ENCODE data around the gene HS2ST1. TPM values are rescaled to one million over a fixed set of nuclear protein-coding genes. Genes with fewer than 3 reads are reported as not detected.
"Not testable (repeated sequence)": the region's sequence is repeated elsewhere in the genome, so short reads cannot be mapped to it uniquely, and the experiment has no call there.

HS2ST1 gene
- total and polyA plus RNA-seq, 7 donors = 2.4 to 13.7 (median 10.0) TPM

GRCh38 chr1:86998727-86999126, 84.3 kb downstream of the HS2ST1 start:
- H3K4me1 ChIP-seq = no peaks in the 10 kb centered on the region
- TF ChIP-seq EP300 (IDR thresholded peaks at IDR 0.05) (no peak), POLR2AphosphoS5 (IDR thresholded peaks at IDR 0.05) (no peak), POLR2A (IDR thresholded peaks at IDR 0.05) (no peak)
- TF ChIP-seq, protein P1, sequence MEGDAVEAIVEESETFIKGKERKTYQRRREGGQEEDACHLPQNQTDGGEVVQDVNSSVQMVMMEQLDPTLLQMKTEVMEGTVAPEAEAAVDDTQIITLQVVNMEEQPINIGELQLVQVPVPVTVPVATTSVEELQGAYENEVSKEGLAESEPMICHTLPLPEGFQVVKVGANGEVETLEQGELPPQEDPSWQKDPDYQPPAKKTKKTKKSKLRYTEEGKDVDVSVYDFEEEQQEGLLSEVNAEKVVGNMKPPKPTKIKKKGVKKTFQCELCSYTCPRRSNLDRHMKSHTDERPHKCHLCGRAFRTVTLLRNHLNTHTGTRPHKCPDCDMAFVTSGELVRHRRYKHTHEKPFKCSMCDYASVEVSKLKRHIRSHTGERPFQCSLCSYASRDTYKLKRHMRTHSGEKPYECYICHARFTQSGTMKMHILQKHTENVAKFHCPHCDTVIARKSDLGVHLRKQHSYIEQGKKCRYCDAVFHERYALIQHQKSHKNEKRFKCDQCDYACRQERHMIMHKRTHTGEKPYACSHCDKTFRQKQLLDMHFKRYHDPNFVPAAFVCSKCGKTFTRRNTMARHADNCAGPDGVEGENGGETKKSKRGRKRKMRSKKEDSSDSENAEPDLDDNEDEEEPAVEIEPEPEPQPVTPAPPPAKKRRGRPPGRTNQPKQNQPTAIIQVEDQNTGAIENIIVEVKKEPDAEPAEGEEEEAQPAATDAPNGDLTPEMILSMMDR (IDR thresholded peaks at IDR 0.05) = no peak
- H3K27ac ChIP-seq = no peak overlapping the region
- H3K27me3 ChIP-seq = no peaks in the 10 kb centered on the region
- no peaks in the 10 kb centered on the region for H3K9me3 ChIP-seq
- H3K4me3 ChIP-seq = no peak overlapping the region
- intact Hi-C loops (cut with DNase I) = no loop called here
- no peaks in the 10 kb centered on the region for H3K36me3 ChIP-seq
- no peak for DNase-seq

GRCh38 chr1:87000460-87000859, 86.0 kb downstream of the HS2ST1 start:
- intact Hi-C loops (cut with DNase I) = no loop called here
- TF ChIP-seq POLR2A (IDR thresholded peaks at IDR 0.05) = no peak
- TF ChIP-seq, protein P1 (IDR thresholded peaks at IDR 0.05) = no peak
- no peak for TF ChIP-seq POLR2AphosphoS5 (IDR thresholded peaks at IDR 0.05)
- no peak for TF ChIP-seq EP300 (IDR thresholded peaks at IDR 0.05)
- Histone ChIP-seq H3K4me3 (no peak overlapping the region), H3K36me3 (no peaks in the 10 kb centered on the region), H3K27me3 (no peaks in the 10 kb centered on the region), H3K4me1 (no peaks in the 10 kb centered on the region), H3K9me3 (no peaks in the 10 kb centered on the region), H3K27ac (no peak overlapping the region)
- 36 to 72% methylated on average over 2 of the region's 2 CpGs for WGBS, 2 donors
- no peak for DNase-seq

DNA sequence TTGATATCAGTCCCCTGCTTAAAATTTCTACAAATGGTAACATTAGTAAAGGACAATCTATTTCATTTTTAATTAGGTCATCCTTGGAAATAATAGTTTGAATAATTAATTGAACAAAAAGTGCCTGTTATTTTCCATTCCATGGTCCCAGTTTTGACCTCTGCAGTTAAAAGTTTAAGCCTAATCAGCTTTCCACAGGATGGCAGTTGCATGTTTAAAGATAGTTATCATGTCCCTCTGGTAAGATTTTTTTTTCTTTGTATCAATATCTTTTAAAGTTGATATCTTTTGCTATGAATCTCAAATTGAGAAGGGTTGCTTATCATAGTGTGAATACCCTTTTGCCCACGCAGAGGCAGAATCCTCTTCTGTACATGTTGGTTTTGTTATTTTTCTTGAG, 90.4 kb downstream of the HS2ST1 start:
- H3K9me3 ChIP-seq = no peaks in the 10 kb centered on the region
- no peaks in the 10 kb centered on the region for H3K27me3 ChIP-seq
- WGBS, 2 donors = 92% methylated on average over 1 of the region's 1 CpG
- intact Hi-C loops (cut with DNase I) = no loop called here
- no peak overlapping the region for H3K27ac ChIP-seq
- no peaks in the 10 kb centered on the region for H3K4me1 ChIP-seq
- DNase-seq = no peak
- no peak overlapping the region for H3K4me3 ChIP-seq
- no peak for TF ChIP-seq POLR2A (IDR thresholded peaks at IDR 0.05)
- TF ChIP-seq, protein P1 (IDR thresholded peaks at IDR 0.05) = no peak
- TF ChIP-seq POLR2AphosphoS5 (IDR thresholded peaks at IDR 0.05) = no peak
- no peak for TF ChIP-seq EP300 (IDR thresholded peaks at IDR 0.05)
- H3K36me3 ChIP-seq = no peaks in the 10 kb centered on the region

DNA sequence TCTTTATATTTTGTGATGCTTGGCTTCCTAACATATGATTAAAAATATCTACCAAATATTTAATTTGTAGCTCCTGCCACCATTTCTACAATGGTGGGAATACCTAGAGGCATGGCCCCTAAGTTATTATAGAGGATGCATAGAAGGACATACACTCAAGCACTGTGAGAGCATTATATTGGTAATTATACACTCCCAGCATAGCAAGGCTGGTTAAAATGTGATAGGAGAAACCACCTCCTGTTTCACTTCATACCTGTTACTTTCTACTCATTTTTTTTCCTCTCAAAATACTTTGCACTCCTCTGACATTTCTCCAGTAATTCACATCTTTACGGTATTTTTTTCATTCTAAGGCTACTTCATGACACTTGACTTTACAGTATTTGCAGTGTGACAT, 92.9 kb downstream of the HS2ST1 start:
- DNase-seq = no peak
- intact Hi-C loops (cut with DNase I) = no loop called here
- Histone ChIP-seq H3K36me3 (no peaks in the 10 kb centered on the region), H3K4me3 (no peak overlapping the region), H3K27me3 (no peaks in the 10 kb centered on the region), H3K4me1 (no peaks in the 10 kb centered on the region), H3K9me3 (no peaks in the 10 kb centered on the region), H3K27ac (no peak overlapping the region)
- TF ChIP-seq POLR2AphosphoS5 (IDR thresholded peaks at IDR 0.05) (no peak), EP300 (IDR thresholded peaks at IDR 0.05) (no peak), POLR2A (IDR thresholded peaks at IDR 0.05) (no peak)
- TF ChIP-seq, protein P1 (IDR thresholded peaks at IDR 0.05) = no peak
- WGBS, 2 donors = 93 to 96% methylated on average over 1 of the region's 1 CpG

GRCh38 chr1:87013385-87013784, 99.0 kb downstream of the HS2ST1 start:
- intact Hi-C loops (cut with DNase I); H3K27me3 ChIP-seq: not testable (repeated sequence)

More at GRCh38 chr1:87013385-87013784, 99.0 kb downstream of the HS2ST1 start:
- DNase-seq, H3K9me3 ChIP-seq, H3K4me1 ChIP-seq, H3K36me3 ChIP-seq, H3K4me3 ChIP-seq, H3K27ac ChIP-seq: not testable (repeated sequence)

Measured in sigmoid colon (tissue), 7 donors.